ENCODE data around the gene EPDR1.

EPDR1 gene

GRCh38 chr7:37920849-37921805 lies 687 bp downstream of the EPDR1 start:
- DNase-seq (ENCODE audit: insufficient read length, low spot score) (peak; percentile 63), FAIRE-seq (no peak)
- TF ChIP-seq POLR2A (IDR thresholded peaks at IDR 0.05; ENCODE audit: low read depth, low read length), result peak; percentile 30

DNA sequence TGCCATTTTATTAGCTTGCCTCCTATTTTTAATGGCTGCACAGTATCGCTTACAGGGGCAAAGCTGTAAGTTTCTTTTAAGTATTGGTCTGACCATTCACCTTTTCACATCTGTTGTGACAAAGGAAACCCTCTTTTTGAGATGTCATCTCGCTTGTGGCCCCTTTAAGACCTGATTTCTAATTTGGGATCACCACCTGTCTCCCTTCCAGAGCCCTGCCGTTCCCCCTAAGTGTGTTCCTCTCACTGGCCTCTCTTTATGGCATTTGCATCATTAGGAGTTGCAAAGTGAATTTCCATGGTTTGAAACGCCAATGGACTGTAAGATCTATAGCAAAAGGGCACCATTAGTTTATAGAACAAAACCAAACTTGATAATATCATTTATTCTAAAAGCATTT lies 1.4 kb downstream of the EPDR1 start:
- DNase-seq (ENCODE audit: insufficient read length, low spot score) (no peak), FAIRE-seq (no peak)
- TF ChIP-seq POLR2A (IDR thresholded peaks at IDR 0.05; ENCODE audit: low read depth, low read length), result no peak

GRCh38 chr7:37923996-37924395 lies 3.6 kb downstream of the EPDR1 start:
- FAIRE-seq (no peak), DNase-seq (ENCODE audit: insufficient read length, low spot score) (no peak)
- TF ChIP-seq POLR2A (IDR thresholded peaks at IDR 0.05; ENCODE audit: low read depth, low read length), result no peak

DNA sequence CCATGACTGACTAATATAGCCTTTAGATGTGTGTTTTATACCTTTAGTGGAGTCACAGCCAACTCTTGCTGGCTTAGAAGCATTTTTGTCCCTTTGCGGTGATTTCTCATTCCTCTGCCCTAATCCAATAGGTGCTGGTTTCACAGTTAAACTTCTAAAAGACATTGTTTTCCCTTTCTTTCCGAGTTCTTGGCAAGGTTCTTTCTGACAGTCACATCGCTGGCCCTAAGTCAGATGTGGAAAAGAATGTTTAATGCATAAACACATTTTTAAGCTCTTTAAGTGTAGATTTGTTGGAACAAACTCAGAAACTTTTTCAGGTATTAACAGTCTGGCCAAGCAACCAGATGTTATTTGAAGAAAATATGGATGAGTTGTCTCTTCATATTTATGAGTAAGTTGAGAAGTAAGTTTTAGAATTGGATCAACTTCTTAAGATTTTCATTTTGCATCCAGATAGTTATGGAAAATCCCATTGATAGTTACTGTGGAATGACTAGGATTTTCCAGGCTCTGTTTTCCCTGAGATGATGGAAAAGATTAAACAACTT lies 4.1 kb downstream of the EPDR1 start:
- DNase-seq (ENCODE audit: insufficient read length, low spot score) (no peak), FAIRE-seq (no peak)
- TF ChIP-seq POLR2A (IDR thresholded peaks at IDR 0.05; ENCODE audit: low read depth, low read length), result no peak

GRCh38 chr7:37925620-37926019 lies 5.2 kb downstream of the EPDR1 start:
- no peak for FAIRE-seq
- no peak for TF ChIP-seq POLR2A (IDR thresholded peaks at IDR 0.05; ENCODE audit: low read depth, low read length)

DNA sequence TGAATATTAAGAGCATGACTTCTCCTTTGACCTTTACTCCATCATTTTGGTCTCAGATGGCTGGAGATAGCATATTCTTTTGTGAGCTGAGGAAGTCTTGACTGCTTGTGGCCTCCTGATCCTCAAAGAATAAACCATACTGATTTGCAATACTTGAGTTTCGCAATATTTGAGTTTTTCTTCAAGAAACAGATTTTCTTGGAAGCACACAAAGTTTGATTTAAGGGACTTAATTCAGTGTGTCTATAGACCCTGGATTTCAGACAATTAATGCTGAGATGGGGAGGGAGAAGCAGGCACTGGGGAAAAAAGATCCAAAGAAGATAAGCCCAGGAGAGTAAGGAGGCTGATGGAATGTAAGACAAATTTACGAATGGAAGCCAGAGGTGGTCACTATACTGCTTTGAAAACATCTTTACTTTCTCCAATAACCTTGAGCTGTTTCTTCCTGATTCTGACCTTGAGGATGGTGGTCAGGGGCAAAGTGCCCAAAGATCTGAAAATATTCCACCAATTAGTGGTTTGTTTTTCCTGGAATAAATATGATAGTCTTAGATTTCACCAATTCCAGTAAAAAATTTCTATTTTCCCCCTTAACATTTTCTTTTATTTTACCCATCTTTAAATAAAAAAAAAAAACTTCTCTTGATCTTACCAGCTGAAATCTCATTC lies 7.5 kb downstream of the EPDR1 start:
- no peak for DNase-seq (ENCODE audit: insufficient read length, low spot score)
- no peak for TF ChIP-seq POLR2A (IDR thresholded peaks at IDR 0.05; ENCODE audit: low read depth, low read length)
- FAIRE-seq, result no peak

More at GRCh38 chr7:37925620-37926019, 5.2 kb downstream of the EPDR1 start:
- no peak for DNase-seq (ENCODE audit: insufficient read length, low spot score)

- TF ChIP-seq POLR2A (IDR thresholded peaks at IDR 0.05; ENCODE audit: low read depth, low read length), result no peak
- FAIRE-seq (no peak), DNase-seq (ENCODE audit: insufficient read length, low spot score) (no peak)
Measured at GRCh38 chr7:37928878-37929277, 8.4 kb downstream of the EPDR1 start.

- no peak for TF ChIP-seq POLR2A (IDR thresholded peaks at IDR 0.05; ENCODE audit: low read depth, low read length)
- DNase-seq (ENCODE audit: insufficient read length, low spot score) (no peak), FAIRE-seq (peak; percentile 45)
Measured at GRCh38 chr7:37930226-37930948, 9.9 kb downstream of the EPDR1 start.

DNA sequence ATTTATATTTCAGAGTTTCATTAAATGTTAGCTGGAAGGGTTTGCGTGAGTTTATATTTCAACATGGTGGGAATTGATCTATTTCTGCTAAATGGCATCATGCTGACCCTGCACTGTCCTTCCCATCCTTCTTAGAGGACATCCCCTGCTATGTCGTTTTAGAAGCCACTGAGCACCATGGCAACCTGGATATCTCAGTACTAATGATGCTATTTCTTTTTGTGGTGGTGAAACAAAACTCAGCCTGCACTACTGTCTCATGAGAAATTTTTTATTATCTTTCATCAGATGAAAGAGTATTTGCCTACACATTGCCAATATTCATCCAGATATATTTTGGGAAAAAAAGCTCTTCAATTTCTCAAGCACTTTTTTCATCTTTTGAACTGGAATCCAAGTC lies 12.1 kb downstream of the EPDR1 start:
- peak; percentile 11 for FAIRE-seq
- DNase-seq (ENCODE audit: insufficient read length, low spot score), result no peak
- no peak for TF ChIP-seq POLR2A (IDR thresholded peaks at IDR 0.05; ENCODE audit: low read depth, low read length)

DNA sequence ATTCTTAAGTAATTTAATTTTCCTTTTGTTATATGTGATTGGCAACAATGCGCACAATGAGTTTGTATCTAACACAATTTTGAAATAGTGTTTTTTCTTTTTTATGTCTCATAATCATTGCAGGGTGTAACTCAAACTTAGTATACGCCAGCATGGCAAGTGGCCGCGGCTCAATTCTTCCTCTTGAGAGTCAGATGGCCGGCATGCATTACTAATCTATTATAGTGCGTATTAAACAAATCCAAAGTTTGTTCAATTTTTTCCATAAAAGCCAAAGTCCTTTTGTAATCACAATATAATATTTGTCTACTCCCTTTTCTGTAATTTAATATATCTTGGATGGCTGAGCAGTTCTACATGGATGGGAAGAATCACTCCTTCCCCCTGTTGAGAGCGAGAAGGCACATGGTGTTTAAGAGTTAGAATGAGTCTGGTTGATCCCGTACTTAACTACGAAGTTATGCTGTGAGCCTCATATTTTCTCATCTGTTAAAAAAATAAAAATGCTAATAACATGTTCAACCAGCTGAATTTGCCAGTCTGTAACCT lies 12.7 kb downstream of the EPDR1 start:
- no peak for FAIRE-seq
- no peak for TF ChIP-seq POLR2A (IDR thresholded peaks at IDR 0.05; ENCODE audit: low read depth, low read length)
- DNase-seq (ENCODE audit: insufficient read length, low spot score), result no peak

DNA sequence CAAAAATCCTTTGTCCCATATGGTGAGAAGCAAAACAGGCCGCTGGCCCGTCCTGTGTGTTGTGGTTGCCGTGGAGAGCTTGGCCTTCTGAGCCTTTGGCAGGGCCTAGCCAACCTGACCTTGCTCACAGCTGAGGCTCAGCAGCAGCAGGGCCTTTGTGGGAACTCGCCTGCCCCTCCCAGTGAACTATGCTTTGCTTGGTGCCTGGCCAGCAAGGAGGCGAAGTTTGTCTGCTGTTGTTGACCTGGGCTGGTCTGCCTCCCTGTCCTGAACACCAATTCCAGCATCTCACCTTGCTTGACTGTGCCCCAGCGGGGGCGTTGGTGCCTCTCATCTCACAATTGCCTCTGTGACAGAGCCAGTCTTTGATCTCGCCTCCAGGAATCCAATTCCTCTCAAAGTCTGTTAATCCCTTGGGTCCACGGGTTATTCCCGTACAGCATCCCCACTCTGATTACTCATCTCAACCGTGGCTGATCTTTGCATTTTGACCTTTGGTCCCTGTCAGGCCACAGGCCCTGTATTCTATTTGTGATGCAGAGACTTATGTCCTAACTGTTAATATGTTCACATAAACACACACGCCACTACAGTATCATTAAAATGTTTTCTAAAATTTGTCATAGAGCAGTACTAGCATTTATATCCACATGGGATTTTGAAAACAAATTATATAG lies 22.6 kb downstream of the EPDR1 start:
- DNase-seq (ENCODE audit: insufficient read length, low spot score) (peak; percentile 37), FAIRE-seq (peak; percentile 48)
- no peak for TF ChIP-seq POLR2A (IDR thresholded peaks at IDR 0.05; ENCODE audit: low read depth, low read length)

GRCh38 chr7:37943905-37944736 lies 23.7 kb downstream of the EPDR1 start:
- DNase-seq (ENCODE audit: insufficient read length, low spot score) (no peak), FAIRE-seq (no peak)
- no peak for TF ChIP-seq POLR2A (IDR thresholded peaks at IDR 0.05; ENCODE audit: low read depth, low read length)
